ENCODE data around the gene PLA2G1B. TPM values are rescaled to one million over a fixed set of nuclear protein-coding genes. Genes with fewer than 3 reads are reported as not detected.
"Not testable (repeated sequence)": the region's sequence is repeated elsewhere in the genome, so short reads cannot be mapped to it uniquely, and the experiment has no call there.

Gene PLA2G1B
- total RNA-seq, 1 donor from 2014 or later: not detected

- DNase-seq (ENCODE audit: low read depth in 2 of 2): no peak
Observed at GRCh38 chr12:120359128-120359527, 31.5 kb upstream of the PLA2G1B start.

- DNase-seq (ENCODE audit: low read depth in 2 of 2): no peak
Observed at GRCh38 chr12:120358412-120359100, 31.0 kb upstream of the PLA2G1B start.

GRCh38 chr12:120357104-120357503 lies 29.5 kb upstream of the PLA2G1B start:
- no peak for DNase-seq (ENCODE audit: low read depth in 2 of 2)

- DNase-seq (ENCODE audit: low read depth in 2 of 2): peak; percentile 81 to 85
Observed at GRCh38 chr12:120356567-120357030, 29.0 kb upstream of the PLA2G1B start.

GRCh38 chr12:120353556-120354317 lies 26.2 kb upstream of the PLA2G1B start:
- no peak for DNase-seq (ENCODE audit: low read depth in 2 of 2)

- DNase-seq (ENCODE audit: low read depth in 2 of 2): no peak
Observed at GRCh38 chr12:120353136-120353535, 25.6 kb upstream of the PLA2G1B start.

- no peak for DNase-seq (ENCODE audit: low read depth in 2 of 2)
Observed at GRCh38 chr12:120352117-120352516, 24.5 kb upstream of the PLA2G1B start.

- DNase-seq (ENCODE audit: low read depth in 2 of 2): peak in 1 of 2 donors; percentile 57
Observed at GRCh38 chr12:120350576-120351350, 23.2 kb upstream of the PLA2G1B start.

GRCh38 chr12:120347766-120348165 lies 20.2 kb upstream of the PLA2G1B start:
- no peak for DNase-seq (ENCODE audit: low read depth in 2 of 2)

- no peak for DNase-seq (ENCODE audit: low read depth in 2 of 2)
Observed at GRCh38 chr12:120346681-120347080, 19.1 kb upstream of the PLA2G1B start.

- DNase-seq (ENCODE audit: low read depth in 2 of 2): no peak
Observed at GRCh38 chr12:120346031-120346430, 18.5 kb upstream of the PLA2G1B start.

- DNase-seq (ENCODE audit: low read depth in 2 of 2): no peak
Observed at GRCh38 chr12:120343692-120344091, 16.1 kb upstream of the PLA2G1B start.

- no peak for DNase-seq (ENCODE audit: low read depth in 2 of 2)
Observed at GRCh38 chr12:120343039-120343537, 15.5 kb upstream of the PLA2G1B start.

GRCh38 chr12:120342175-120343038 lies 14.8 kb upstream of the PLA2G1B start:
- DNase-seq (ENCODE audit: low read depth in 2 of 2): no peak

GRCh38 chr12:120339256-120339655 lies 11.7 kb upstream of the PLA2G1B start:
- no peak for DNase-seq (ENCODE audit: low read depth in 2 of 2)

- no peak for DNase-seq (ENCODE audit: low read depth in 2 of 2)
Observed at GRCh38 chr12:120337730-120338129, 10.2 kb upstream of the PLA2G1B start.

GRCh38 chr12:120336392-120336791 lies 8.8 kb upstream of the PLA2G1B start:
- not testable (repeated sequence) for DNase-seq (ENCODE audit: low read depth in 2 of 2)

- peak in 1 of 2 donors; percentile 56 for DNase-seq (ENCODE audit: low read depth in 2 of 2)
Observed at GRCh38 chr12:120335447-120335846, 7.9 kb upstream of the PLA2G1B start.

- DNase-seq (ENCODE audit: low read depth in 2 of 2): no peak
Observed at GRCh38 chr12:120332523-120332922, 4.9 kb upstream of the PLA2G1B start.

- DNase-seq (ENCODE audit: low read depth in 2 of 2): no peak
Observed at GRCh38 chr12:120332041-120332440, 4.5 kb upstream of the PLA2G1B start.

- no peak for DNase-seq (ENCODE audit: low read depth in 2 of 2)
Observed at GRCh38 chr12:120331390-120331789, 3.8 kb upstream of the PLA2G1B start.

Measured in lung microvascular endothelial cell (primary cell).